GM04504 (cell line): ENCODE measurements around the gene GIMAP6.
"Not testable (repeated sequence)": the region's sequence is repeated elsewhere in the genome, so short reads cannot be mapped to it uniquely, and the experiment has no call there.

ENCODE experiments used
- DNase-seq: peaks from one replicate; pipeline ENCODE4 v3.0.0-alpha.2; 2012; ENCODE audit warnings: low read depth

GIMAP6 gene

GRCh38 chr7:150645259-150646020 is 13.3 kb upstream of the GIMAP6 start:
- DNase-seq: no peak

- DNase-seq: no peak
Observed at GRCh38 chr7:150642926-150643325, 10.7 kb upstream of the GIMAP6 start.

GRCh38 chr7:150641854-150642253 is 9.7 kb upstream of the GIMAP6 start:
- no peak for DNase-seq

GRCh38 chr7:150633926-150634325 is 1.7 kb upstream of the GIMAP6 start:
- no peak for DNase-seq

- no peak for DNase-seq
Observed at GRCh38 chr7:150631084-150631826, 930 bp downstream of the GIMAP6 start.

- DNase-seq: no peak
Observed at GRCh38 chr7:150629347-150629746, 2.8 kb downstream of the GIMAP6 start.

- DNase-seq: no peak
Observed at GRCh38 chr7:150627959-150628358, 4.2 kb downstream of the GIMAP6 start.

- no peak for DNase-seq
Observed at GRCh38 chr7:150626696-150627095, 5.5 kb downstream of the GIMAP6 start.

GRCh38 chr7:150621376-150621775 is 10.8 kb downstream of the GIMAP6 start:
- DNase-seq: no peak

- no peak for DNase-seq
Observed at GRCh38 chr7:150620617-150621371, 11.4 kb downstream of the GIMAP6 start.

- no peak for DNase-seq
Observed at GRCh38 chr7:150620061-150620460, 12.1 kb downstream of the GIMAP6 start.

GRCh38 chr7:150615221-150615755 is 16.9 kb downstream of the GIMAP6 start:
- not testable (repeated sequence) for DNase-seq

GRCh38 chr7:150614426-150614825 is 17.8 kb downstream of the GIMAP6 start:
- DNase-seq: not testable (repeated sequence)

- no peak for DNase-seq
Observed at GRCh38 chr7:150613880-150614279, 18.3 kb downstream of the GIMAP6 start.

GRCh38 chr7:150612925-150613324 is 19.3 kb downstream of the GIMAP6 start:
- no peak for DNase-seq

GRCh38 chr7:150610233-150610632 is 22.0 kb downstream of the GIMAP6 start:
- no peak for DNase-seq

- not testable (repeated sequence) for DNase-seq
Observed at GRCh38 chr7:150603600-150603999, 28.6 kb downstream of the GIMAP6 start.

GRCh38 chr7:150595361-150595760 is 36.8 kb downstream of the GIMAP6 start:
- DNase-seq: no peak

GRCh38 chr7:150594805-150595204 is 37.4 kb downstream of the GIMAP6 start:
- DNase-seq: no peak

- DNase-seq: no peak
Observed at GRCh38 chr7:150587551-150587950, 44.6 kb downstream of the GIMAP6 start.

- DNase-seq: no peak
Observed at GRCh38 chr7:150586785-150587152, 45.4 kb downstream of the GIMAP6 start.

- no peak for DNase-seq
Observed at GRCh38 chr7:150586068-150586784, 46.0 kb downstream of the GIMAP6 start.
